AG04450 (cell line): ENCODE data around the gene NRG2. TPM values are rescaled to one million over a fixed set of nuclear protein-coding genes. Genes with fewer than 3 reads are reported as not detected.

Experiments
- CTCF ChIA-PET: fragments of 300-600, 350-600 bp; formaldehyde crosslinking; extraction: SDS; loops from one replicate; lab custom pipeline; 2022; ENCODE audit warnings: antibody characterized with exemption, inconsistent platforms; lab: Charles Lee
- POLR2A ChIA-PET: fragments of 350-600 bp; formaldehyde crosslinking; extraction: SDS; loops from one replicate; lab custom pipeline; 2021; ENCODE audit warnings: antibody characterized with exemption, inconsistent platforms; lab: Yijun Ruan, JAX
- DNase-seq: peaks from one replicate; pipeline ENCODE4 v3.0.0-alpha.2; 2011; ENCODE audit warnings: low read depth, low spot score
- H3K27ac ChIP-seq: one replicate; pipeline ENCODE4 v1.5.1; 2012; ENCODE audit warnings: low read depth, low read length, control low read depth
- H3K27me3 ChIP-seq: one replicate; pipeline ENCODE4 v1.6.0; 2012; ENCODE audit warnings: low read length; ENCODE audit not compliant: control insufficient read depth, insufficient read depth
- H3K4me3 ChIP-seq: 2 replicates; pipeline ENCODE4 v1.5.1; 2011; ENCODE audit warnings: mild to moderate bottlenecking, low read depth, low read length, control low read depth
- H3K9me3 ChIP-seq: 2 replicates; pipeline ENCODE4 v1.5.1; 2012; ENCODE audit warnings: low read length; ENCODE audit not compliant: control insufficient read depth, insufficient read depth
- CTCF ChIP-seq: IDR thresholded peaks from 2 replicates; pipeline ENCODE4 v1.5.1; 2011; ENCODE audit warnings: low read depth, low read length, control low read depth, inconsistent platforms
- polyA plus RNA-seq: library from polyadenylated mRNA; depleted of rRNA; stranded (reverse); fragments of >200 nt; gene quantifications from 2 replicates; pipeline ENCODE4 v1.2.3, GENCODE V29; 2011

The NRG2 gene
- polyA plus RNA-seq, 1 experiment: 0.02 TPM

GRCh38 chr5:139820130-139820529 is 223.0 kb downstream of the NRG2 start:
- Histone ChIP-seq H3K27me3 (peaks cover 24% of the 10 kb centered on the region), H3K27ac (no peak overlapping the region), H3K9me3 (no peaks in the 10 kb centered on the region; the same call in 1 of the 2 replicates), H3K4me3 (no peak overlapping the region)
- ChIA-PET POLR2A (no interaction called here), CTCF (no interaction called here)
- DNase-seq: no peak
- TF ChIP-seq CTCF: no peak

- Histone ChIP-seq H3K27ac (no peak overlapping the region), H3K4me3 (no peak overlapping the region), H3K9me3 (no peaks in the 10 kb centered on the region; the same call in 1 of the 2 replicates), H3K27me3 (peaks cover 19% of the 10 kb centered on the region)
- TF ChIP-seq CTCF: no peak
- CTCF ChIA-PET: no interaction called here
- POLR2A ChIA-PET: no interaction called here
- DNase-seq: no peak
Measured at GRCh38 chr5:139817970-139818369, 225.1 kb downstream of the NRG2 start.

- no peaks in the 10 kb centered on the region; the same call in 1 of the 2 replicates for H3K9me3 ChIP-seq
- no peak overlapping the region for H3K27ac ChIP-seq
- no peak for DNase-seq
- TF ChIP-seq CTCF: no peak
- H3K4me3 ChIP-seq: no peak overlapping the region
- H3K27me3 ChIP-seq: peaks cover 19% of the 10 kb centered on the region
- POLR2A ChIA-PET: no interaction called here
- CTCF ChIA-PET: no interaction called here
Measured at GRCh38 chr5:139817362-139817761, 225.7 kb downstream of the NRG2 start.

- CTCF ChIA-PET: interaction anchor here (0.8 kb wide), 1 partner anchor 29 kb away, joined by 3 read pairs; no protein-coding TSS in a partner anchor
- POLR2A ChIA-PET: no interaction called here
- peaks cover 19% of the 10 kb centered on the region for H3K27me3 ChIP-seq
Measured at GRCh38 chr5:139816566-139816965, 226.5 kb downstream of the NRG2 start.

More at GRCh38 chr5:139816566-139816965, 226.5 kb downstream of the NRG2 start:
- no peak for DNase-seq
- TF ChIP-seq CTCF: no peak
- H3K9me3 ChIP-seq: no peaks in the 10 kb centered on the region; the same call in 1 of the 2 replicates
- H3K4me3 ChIP-seq: no peak overlapping the region
- H3K27ac ChIP-seq: no peak overlapping the region
